HUDEP-2 (cell line): ENCODE data around the gene GRM2.

Source experiments
- DNase-seq, 76 experiments: peaks; one replicate each; lab custom pipeline; 2025; ENCODE audit not compliant: unreplicated experiment in 76 of 76; lab: John Stamatoyannopoulos, UW

GRM2 gene

GRCh38 chr3:51679777-51680176, 27.1 kb upstream of the GRM2 start:
- no peak for DNase-seq

- DNase-seq: no peak
These were observed 26.7 kb upstream of the GRM2 start for GRCh38 chr3:51680196-51680595.

- no peak for DNase-seq
These were observed 26.1 kb upstream of the GRM2 start for GRCh38 chr3:51680663-51681230.

GRCh38 chr3:51681453-51681852, 25.4 kb upstream of the GRM2 start:
- DNase-seq: peak in 34 of 76 experiments; percentile 6 to 67 (median 30)

- peak in 73 of 76 experiments; percentile 10 to 93 (median 79) for DNase-seq
These were observed 24.8 kb upstream of the GRM2 start for GRCh38 chr3:51682079-51682478.

GRCh38 chr3:51682526-51682925, 24.3 kb upstream of the GRM2 start:
- no peak for DNase-seq

- no peak for DNase-seq
These were observed 23.3 kb upstream of the GRM2 start for GRCh38 chr3:51683566-51683965.

GRCh38 chr3:51684971-51685751, 21.7 kb upstream of the GRM2 start:
- DNase-seq: peak in 34 of 76 experiments; percentile 1 to 49 (median 19)

- peak in 1 of 76 experiments; percentile 36 for DNase-seq
These were observed 20.8 kb upstream of the GRM2 start for GRCh38 chr3:51686056-51686455.

- DNase-seq: peak in 75 of 76 experiments; percentile 33 to 95 (median 86)
These were observed 20.2 kb upstream of the GRM2 start for GRCh38 chr3:51686512-51687215.

- no peak for DNase-seq
These were observed 19.2 kb upstream of the GRM2 start for GRCh38 chr3:51687431-51688205.

GRCh38 chr3:51688206-51688600, 18.7 kb upstream of the GRM2 start:
- DNase-seq: no peak

GRCh38 chr3:51691021-51691420, 15.8 kb upstream of the GRM2 start:
- DNase-seq: no peak

GRCh38 chr3:51691949-51692348, 14.9 kb upstream of the GRM2 start:
- DNase-seq: no peak

- DNase-seq: no peak
These were observed 13.9 kb upstream of the GRM2 start for GRCh38 chr3:51692980-51693395.

GRCh38 chr3:51696954-51697353, 9.9 kb upstream of the GRM2 start:
- no peak for DNase-seq

- DNase-seq: no peak
These were observed 8.7 kb upstream of the GRM2 start for GRCh38 chr3:51698209-51698608.

- DNase-seq: no peak
These were observed 6.5 kb upstream of the GRM2 start for GRCh38 chr3:51700403-51700802.

GRCh38 chr3:51702156-51702555, 4.7 kb upstream of the GRM2 start:
- DNase-seq: no peak

- no peak for DNase-seq
These were observed 3.7 kb upstream of the GRM2 start for GRCh38 chr3:51703068-51703760.
